Measurements from ENCODE around the gene KIAA1614.
"Not testable (repeated sequence)": the region's sequence is repeated elsewhere in the genome, so short reads cannot be mapped to it uniquely, and the experiment has no call there.

Gene KIAA1614

DNA sequence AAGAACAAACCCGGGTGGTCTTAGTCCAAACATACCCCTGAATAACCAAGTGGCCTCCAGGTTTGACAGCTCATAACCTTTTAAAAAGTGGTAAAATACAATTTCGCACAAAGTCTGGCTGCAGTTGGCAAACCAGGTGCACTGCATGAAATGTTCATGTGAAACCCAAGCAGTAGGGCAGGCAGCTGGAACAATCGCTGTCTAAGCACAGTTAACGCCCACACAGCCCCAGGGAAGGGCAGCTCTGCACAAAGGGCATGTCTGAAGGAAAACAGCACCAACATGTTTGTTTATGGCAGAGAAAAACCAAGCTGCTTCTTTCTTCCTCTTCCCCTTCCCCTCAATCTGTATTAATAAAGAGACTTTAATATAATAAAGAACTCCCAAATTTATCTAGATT is 49.5 kb downstream of the KIAA1614 start:
- Histone ChIP-seq H3K4me3 (no peak overlapping the region), H3K27ac (no peak overlapping the region)
- no peak for DNase-seq (ENCODE audit: low spot score)
- TF ChIP-seq, protein P1, sequence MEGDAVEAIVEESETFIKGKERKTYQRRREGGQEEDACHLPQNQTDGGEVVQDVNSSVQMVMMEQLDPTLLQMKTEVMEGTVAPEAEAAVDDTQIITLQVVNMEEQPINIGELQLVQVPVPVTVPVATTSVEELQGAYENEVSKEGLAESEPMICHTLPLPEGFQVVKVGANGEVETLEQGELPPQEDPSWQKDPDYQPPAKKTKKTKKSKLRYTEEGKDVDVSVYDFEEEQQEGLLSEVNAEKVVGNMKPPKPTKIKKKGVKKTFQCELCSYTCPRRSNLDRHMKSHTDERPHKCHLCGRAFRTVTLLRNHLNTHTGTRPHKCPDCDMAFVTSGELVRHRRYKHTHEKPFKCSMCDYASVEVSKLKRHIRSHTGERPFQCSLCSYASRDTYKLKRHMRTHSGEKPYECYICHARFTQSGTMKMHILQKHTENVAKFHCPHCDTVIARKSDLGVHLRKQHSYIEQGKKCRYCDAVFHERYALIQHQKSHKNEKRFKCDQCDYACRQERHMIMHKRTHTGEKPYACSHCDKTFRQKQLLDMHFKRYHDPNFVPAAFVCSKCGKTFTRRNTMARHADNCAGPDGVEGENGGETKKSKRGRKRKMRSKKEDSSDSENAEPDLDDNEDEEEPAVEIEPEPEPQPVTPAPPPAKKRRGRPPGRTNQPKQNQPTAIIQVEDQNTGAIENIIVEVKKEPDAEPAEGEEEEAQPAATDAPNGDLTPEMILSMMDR (IDR thresholded peaks at IDR 0.05): no peak

DNA sequence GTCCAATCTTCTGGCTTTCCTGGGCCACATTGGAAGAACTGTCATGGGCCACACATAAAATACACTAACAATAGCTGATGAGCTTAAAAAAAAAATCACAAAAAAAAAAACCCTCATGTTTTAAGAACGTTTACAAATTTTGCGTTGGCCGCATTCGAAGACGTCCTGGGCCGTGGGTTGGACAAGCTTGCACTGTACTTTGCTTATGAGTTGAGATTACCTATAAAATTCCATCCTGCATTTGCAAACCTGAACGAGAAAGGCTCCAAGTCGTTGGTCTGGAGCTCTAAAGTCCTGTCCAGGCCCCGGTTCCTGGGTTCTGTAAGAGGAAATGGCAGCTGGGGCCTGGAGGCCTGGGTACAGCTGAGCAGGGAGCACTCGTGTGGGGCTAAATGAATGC is 51.4 kb downstream of the KIAA1614 start:
- no peak overlapping the region for H3K27ac ChIP-seq
- no peak overlapping the region for H3K4me3 ChIP-seq
- TF ChIP-seq, protein P1 (IDR thresholded peaks at IDR 0.05): no peak
- DNase-seq (ENCODE audit: low spot score): peak; percentile 36

DNA sequence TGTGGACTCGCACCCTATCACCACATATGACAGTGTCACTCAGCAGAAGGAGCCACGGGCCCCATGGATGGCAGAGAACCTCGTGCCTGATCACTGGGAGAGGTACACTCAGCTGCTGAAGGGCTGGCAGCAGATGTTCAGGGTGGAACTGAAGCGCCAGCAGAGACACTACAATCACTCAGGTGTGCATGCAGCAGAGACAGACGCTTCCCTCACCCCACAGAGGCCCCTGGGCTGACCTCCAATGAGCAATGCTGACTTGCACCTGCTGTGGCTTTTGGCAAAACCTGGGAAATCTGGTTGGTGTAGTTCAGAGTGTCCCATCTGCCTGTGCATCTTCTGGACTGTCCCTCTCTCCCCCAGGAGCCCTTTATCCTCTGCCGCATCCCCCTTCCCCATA is 51.9 kb downstream of the KIAA1614 start:
- peak; percentile 52 for DNase-seq (ENCODE audit: low spot score)
- TF ChIP-seq, protein P1 (IDR thresholded peaks at IDR 0.05): no peak
- no peak overlapping the region for H3K27ac ChIP-seq
- no peak overlapping the region for H3K4me3 ChIP-seq

DNA sequence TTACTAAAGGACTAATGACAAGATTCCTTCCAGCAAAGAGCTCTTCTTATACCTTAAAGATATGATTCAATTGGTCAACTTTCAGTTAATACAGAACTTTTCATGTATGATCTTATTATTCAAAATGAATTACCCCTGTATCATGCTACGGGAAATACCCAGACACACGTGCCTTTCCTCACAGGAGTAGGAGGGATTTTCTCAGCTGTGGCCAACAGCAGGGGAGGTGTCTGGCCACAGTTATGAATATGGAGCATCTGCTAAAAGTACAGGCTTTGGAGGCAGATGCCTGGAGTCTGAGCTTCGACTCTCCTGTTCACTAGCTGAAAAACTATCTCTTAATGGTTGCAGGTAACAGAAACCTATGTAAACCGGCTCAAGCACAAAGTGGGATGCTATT is 53.6 kb downstream of the KIAA1614 start:
- TF ChIP-seq, protein P1 (IDR thresholded peaks at IDR 0.05): no peak
- DNase-seq (ENCODE audit: low spot score): peak; percentile 17
- Histone ChIP-seq H3K4me3 (no peak overlapping the region), H3K27ac (no peak overlapping the region)

DNA sequence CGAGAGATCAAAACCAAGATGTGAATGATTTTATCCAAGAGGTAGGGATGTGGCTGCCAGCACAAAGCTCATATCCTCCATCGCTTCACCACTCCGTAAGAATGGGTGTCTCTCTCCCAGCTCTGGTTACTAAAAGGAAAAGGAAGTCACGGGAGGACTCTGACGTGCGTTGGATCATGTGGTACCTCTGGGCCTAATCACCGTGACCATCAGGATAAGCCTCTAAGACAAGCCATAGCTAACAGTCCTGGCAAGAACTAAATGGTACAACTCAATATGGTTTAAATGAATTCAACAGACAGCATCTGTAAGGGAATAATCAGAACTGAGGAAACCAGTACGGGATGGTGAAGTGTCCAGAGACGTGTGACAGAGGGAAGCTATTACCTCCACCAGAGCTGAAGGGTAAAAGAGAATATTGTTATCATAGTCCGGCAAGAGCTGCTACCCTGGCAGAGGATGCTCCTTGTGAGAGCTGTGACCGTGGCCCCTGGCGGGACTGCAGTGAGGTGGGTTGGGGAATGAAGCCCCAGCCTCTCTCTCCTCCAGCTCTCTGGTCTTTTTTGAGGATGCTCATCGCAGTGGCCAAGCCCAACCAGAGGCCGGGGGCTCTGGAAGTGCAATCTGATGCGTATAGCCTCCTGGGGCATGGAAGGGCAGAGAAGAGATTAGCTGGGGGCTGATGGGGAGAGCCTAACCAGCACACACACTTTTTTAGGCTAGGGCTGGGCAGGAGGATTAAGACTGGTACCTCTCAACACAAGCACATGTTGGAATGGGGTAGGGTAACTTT is 54.2 kb downstream of the KIAA1614 start:
- Histone ChIP-seq H3K27ac (no peak overlapping the region), H3K4me3 (no peak overlapping the region)
- DNase-seq (ENCODE audit: low spot score): peak; percentile 47
- TF ChIP-seq, protein P1 (IDR thresholded peaks at IDR 0.05): no peak

DNA sequence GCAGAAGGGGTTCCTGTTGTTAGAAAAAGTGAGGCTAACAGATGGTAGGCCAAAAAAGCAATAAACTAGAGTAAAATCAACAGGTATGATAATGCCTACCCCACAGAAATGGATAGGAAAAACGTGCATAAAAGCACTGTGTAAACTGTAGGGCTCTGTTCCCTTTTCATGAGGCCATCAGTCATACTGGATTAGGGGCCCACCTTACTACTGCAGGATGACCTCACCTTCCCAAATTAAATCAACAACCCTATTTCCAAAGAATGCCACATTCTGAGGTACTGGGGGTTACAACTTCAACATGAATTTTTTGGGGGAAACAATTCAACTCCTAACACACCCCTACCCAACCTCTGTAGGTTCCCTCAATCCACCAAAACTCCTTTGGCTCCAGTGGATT is 54.9 kb downstream of the KIAA1614 start:
- TF ChIP-seq, protein P1 (IDR thresholded peaks at IDR 0.05): no peak
- H3K4me3 ChIP-seq: no peak overlapping the region
- no peak overlapping the region for H3K27ac ChIP-seq
- no peak for DNase-seq (ENCODE audit: low spot score)

DNA sequence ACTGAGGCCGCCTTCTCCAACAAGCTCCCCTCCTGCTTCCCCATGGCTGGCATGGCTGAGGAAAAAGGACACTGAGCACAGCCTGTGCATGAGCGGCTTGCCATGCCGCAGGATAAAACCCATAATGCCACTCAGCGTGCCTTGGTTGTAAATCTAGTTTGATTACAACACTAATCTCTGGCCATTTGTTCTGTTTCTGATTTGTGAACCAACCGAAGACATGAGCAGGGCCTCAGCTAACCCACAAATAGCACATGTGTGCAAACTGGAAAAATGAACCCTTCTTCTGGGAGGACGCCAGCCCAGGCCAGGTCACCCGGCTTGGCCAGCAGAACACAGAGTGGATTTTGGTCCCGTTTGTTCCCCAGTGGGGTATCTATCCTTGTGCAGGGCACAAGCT is 56.1 kb downstream of the KIAA1614 start:
- not testable (repeated sequence) for H3K27ac ChIP-seq, H3K4me3 ChIP-seq
- DNase-seq (ENCODE audit: low spot score): peak; percentile 36
